NCI-H524 (cell line): ENCODE data around the gene NPW.

Source experiments
- DNase-seq, 2 experiments: peaks; one replicate each; lab custom pipeline; 2025; lab: John Stamatoyannopoulos, UW

NPW gene

GRCh38 chr16:2036200-2036966, 16.8 kb downstream of the NPW start:
- DNase-seq = no peak

- no peak for DNase-seq
Measured at GRCh38 chr16:2037115-2037514, 17.5 kb downstream of the NPW start.

DNA sequence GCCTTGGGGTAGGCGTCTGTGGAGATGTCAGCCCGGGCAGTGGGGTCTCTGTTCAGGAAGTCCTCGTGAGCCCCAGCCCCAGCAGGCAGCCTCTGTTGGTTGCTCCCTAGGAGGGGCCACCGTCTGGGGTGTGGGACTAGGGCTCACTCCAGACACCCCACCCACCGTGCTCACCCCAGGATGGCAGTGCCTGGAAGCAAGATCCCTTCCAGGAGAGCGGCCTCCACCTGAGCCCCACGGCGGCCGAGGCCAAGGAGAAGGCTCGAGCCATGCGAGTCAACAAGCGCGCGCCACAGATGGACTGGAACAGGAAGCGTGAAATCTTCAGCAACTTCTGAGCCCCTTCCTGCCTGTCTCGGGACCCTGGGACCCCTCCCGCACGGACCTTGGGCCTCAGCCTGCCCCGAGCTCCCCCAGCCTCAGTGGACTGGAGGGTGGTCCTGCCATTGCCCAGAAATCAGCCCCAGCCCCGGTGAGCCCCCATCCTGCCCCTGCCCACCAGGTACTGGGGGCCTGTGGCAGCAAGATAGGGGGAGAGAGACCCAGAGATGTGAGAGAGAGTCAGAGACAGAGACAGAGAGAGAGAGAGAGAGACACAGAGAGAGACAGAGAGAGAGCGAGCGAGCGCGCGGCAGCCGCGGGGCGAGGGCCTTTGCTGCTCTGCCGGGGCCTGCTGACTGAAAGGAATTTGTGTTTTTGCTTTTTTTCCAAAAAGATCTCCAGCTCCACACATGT, 18.2 kb downstream of the NPW start:
- no peak for DNase-seq

- DNase-seq = no peak
Measured at GRCh38 chr16:2038382-2039231, 19.0 kb downstream of the NPW start.

DNA sequence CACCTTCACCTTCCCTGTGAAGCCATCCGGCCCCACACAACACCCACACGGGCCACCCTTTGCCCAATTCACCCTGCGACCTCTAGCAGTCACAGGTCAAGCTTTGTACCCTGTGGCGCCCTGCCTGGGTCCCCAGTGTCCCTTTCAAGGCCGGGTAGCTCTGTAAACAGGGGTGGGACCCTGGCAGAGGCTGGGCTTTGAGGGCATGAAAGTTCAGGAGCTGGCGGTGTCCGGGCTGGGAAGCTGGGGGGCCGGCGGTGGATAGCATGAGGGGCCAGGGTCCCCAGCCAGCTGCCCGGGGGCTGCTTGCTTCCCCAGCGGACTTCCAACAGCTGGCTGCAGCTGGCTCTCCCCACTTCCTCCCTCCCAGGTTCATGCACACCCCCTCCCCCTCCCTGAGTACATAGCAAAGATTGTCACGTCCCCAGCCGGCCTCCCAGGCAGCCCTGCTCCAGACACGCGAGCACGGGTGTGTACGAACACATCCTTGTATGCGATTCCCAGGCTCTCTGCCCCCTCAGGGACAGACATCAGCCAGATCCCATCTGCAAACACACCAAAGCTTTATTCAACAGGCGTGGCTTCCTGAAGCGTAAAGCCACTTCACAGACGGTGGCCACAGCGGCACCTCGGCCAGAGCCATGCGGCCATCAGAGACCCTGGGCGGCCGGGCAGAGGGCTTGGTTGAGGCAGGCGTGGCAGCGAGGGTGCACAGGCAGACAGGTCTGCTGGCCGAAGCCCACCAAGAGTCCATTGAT, 19.9 kb downstream of the NPW start:
- no peak for DNase-seq

- DNase-seq = no peak
Measured at GRCh38 chr16:2040041-2040786, 20.6 kb downstream of the NPW start.

GRCh38 chr16:2040787-2041522, 21.4 kb downstream of the NPW start:
- DNase-seq = no peak

DNA sequence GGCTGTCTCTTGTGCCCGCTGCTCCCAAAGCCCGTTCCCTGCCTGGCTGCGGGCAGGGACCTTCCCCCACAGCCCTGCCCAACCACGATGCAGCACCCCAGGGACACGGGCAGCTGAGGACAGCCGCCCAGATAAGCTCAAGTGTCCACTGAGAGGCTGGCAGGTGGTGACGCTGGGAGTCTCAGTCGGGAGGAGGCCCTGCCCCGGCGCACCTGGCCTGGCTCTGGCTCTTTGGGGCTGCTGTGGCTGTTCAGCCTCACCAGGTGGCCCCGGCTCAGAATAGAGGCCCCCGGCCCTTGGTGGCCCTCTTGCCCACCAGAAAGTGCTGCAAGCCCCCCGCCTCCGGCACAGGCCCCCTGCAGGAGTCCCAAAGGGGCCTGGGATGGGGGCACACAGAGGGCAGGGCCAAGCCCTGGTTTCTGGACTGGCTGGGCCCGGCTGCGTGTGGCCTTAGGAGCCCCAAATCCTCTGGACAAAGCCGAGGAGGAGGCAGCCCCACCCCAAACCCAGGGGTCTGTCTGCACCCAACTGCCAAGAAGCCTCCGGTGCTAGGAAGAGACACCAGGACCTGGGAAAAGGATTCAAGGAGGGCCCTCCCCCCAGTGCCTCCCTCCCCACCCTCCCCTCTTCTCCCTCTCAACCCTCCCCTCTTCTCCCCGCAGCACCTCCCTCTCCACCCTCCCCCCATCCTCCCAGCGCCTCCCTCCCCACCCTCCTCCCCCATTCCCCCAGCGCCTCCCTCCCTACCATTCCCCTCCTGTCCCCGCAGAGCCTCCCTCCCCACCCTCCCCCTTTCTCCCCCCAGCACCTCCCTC, 22.8 kb downstream of the NPW start:
- peak; percentile 19 to 83 for DNase-seq

DNA sequence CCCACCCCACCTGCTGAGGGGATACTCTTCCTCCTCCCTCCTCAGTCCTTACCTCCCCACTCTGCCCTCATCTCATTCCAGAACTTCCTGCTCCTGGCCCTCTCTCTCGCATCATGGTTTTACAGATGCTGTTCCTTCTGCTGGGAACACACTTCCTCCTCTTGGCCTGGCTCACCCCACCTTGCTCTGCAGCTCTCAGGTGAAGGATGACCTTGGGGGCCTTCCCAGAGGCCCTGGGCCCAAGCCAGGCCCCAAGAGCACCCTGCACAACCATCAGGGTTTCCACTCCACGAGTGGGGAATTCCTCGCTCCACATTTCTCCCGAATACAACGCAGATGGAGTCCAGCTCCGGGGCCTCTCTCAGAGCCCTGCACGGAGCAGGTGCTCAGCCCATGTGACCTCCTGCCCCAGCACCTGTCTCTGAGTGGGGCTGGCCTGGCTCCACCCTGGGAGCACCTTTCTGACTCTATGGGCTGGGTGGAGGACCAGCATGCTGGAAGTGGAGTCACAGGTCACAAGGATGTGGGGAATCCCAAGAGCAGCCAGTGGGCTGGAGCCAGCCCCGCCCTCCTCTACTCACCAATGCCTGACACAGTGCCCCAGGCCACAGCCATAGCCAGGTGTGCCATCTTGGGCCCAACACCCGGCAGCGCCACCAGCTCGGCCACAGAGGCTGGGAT, 23.5 kb downstream of the NPW start:
- no peak for DNase-seq

DNA sequence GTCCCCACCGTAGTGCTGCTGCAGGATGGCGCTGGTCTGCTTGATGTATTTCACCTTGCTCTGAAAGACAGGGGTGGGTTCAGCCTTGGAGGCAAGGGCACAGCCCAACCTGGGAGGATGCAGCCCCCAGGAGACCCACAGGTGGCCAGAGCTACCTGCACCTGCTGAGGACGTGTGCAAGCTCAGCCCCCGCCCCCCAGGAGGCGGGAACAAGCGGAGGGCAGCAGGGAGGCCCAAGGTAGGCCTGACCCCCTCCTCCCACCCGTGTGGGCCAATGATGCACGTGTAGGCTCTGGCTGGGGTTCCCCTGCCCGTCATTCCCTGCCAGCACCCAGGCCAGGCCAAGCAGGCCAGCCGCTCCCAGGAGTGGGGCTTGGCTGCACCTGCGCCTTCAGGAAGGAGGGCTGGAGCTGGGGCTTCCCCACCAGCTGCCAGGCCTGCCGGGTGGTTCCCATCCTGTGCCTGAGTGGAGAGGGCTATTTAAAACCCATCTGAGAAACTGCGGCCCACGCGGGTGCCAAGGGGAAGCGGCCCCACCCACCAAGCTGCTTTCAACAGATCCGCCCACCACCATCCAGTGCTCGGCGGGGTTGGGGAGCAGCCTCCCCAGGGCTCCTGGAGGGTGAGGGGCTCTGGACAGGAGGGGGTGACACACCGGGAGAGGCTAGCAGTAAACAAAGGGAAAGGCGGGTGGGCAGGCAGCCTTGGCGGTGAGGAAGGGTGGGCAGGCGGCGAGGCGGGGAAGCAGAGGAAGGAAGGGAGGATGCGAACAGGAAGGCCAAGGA, 24.3 kb downstream of the NPW start:
- DNase-seq = no peak

DNA sequence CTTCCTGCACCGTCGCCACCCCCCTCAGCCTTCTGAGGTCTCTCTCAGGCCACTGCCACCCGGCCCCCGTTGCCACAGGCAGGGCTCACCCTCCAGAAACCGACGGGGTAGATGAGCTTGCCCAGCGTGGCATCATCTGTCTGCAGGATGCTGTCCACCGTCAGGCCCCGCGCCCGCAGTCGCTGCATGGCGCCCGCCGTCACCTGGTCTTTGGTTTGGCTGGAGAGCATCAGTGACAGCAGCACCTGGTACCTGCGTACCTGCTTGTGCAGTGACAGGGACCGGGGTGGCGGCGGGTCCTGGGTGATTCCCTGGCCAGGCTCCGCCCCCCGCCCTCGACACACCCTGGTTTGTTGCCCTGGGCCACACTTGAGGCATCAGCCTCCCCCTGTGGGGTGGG, 25.0 kb downstream of the NPW start:
- no peak for DNase-seq

DNA sequence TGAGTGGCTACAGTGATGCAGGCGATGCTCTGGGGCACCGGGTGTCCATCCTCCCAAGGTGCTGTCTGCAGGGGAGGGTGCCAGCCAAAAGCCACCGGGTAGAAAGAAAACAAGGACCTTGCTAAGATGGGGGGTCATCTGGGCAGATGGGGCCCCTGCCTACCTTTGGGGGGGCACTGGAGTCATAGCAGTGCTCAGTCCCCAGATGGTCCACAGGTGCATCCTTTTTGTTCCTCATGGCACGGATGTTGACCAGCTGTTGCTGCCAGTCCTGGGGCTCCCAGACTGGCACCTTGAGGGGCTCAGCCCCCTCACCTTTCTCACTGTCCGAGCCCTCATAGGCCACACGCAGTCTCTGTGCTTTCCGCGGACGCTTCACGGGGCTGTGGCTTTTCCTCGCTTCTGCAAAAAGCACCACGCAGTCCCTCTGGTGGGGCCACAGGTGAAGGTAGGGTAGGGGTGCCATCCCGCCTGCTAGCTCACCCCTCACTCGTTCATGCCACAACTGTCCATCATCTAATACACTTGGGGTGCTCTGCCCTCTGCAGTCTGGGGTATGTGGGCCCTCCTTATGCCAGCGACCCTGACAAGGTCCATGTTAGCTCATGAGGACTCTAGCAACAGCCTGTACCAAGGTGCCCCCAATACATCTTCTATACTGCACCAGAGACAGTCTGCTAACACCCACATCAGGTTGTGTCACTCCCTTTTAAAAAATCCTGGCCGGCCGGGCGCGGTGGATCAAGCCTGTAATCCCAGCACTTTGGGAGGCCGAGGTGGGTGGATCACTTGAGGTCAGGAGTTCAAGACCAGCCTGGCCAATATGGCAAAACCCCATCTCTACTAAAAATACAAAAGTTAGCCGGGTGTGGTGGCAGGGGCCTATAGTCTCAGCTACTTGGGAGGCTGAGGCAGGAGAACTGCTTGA, 26.6 kb downstream of the NPW start:
- DNase-seq = no peak

GRCh38 chr16:2046893-2047329, 27.3 kb downstream of the NPW start:
- no peak for DNase-seq

DNA sequence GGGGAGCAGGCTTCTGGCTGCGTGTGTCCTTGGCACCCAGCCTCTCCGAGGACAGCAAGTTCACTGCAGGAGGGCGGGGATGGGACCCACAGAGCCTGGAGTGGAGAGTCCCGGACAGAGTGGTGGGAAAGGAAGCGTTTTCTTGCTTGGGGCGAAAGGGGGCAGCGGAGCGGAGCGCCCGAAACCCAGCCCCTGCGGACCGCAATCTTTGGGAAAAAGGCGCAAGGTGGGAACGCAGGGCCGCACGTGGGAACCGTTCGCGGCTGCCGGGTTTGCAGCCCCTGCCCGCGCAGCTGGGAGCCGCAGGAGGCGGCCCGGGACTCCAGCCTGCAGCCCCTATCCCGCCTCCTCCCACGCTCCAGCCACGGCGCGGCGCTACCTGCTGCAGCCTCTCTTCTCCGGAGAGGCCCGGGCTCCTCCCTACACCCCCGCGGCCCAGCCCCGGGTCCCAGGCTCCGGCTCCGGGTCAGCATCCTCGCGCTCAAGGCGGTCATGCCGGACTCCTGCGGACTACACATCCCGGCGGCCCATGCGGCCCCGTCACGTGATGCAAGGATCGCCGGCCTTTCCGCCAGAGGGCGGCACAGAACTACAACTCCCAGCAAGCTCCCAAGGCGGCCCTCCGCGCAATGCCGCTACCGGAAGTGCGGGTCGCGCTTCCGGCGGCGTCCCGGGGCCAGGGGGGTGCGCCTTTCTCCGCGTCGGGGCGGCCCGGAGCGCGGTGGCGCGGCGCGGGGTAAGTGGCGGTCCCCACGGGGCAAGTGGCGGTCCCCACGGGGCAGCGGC, 27.9 kb downstream of the NPW start, which contains the start of the genes NTHL1 and TSC2:
Gene NTHL1, minus strand, starts transcription at position 505 of the 786 bp plus-strand sequence. Its CDS starts 11 bp downstream, at position 494.
Gene TSC2, plus strand, starts transcription at position 656 of the 786 bp plus-strand sequence. CDS start 631 bp downstream, outside the sequence.
- DNase-seq = peak; percentile 92 to 97

DNA sequence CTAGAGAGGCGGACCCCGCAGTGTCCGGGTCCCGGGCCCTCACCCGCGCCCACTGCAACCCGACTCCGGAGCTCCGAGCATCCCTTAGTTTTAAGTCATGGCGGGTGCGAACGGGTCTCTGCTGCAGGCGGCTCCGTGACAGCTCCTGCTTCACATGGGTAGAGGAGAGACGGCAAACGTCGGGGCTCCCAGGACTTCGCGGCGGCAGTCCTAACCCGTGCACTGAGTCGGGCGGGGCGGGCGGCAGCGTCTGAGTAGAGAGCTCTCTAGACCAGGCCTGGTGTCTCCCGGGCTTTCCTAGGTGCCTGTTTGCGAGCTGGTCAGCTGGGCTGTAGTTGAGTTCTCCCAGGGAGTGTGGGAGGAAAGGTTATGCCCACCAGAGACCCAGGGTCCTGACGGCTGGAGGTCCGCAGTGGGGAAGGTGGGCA, 28.5 kb downstream of the NPW start:
- no peak for DNase-seq

DNA sequence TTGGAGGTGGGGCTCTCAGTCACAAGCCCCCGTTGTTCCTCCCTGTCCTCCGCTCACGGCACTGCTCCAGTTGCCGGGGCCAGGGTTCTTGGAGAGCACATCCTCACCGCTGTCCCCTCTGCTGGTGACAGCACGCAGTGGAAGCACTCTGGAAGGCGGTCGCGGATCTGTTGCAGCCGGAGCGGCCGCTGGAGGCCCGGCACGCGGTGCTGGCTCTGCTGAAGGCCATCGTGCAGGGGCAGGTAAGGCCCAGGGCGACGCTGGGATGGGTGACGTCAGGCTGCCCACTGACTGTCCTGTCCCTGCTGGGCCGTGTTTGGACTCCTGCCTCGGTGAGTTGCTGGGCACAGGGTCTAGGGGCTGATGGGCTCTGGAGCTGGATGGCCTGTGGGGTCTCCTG, 33.6 kb downstream of the NPW start:
- DNase-seq = no peak
